DND-41 (cell line): ENCODE data around the gene MALRD1.

ENCODE experiments used
- ATAC-seq: fragments of 200-7000 bp; cut with Tn5 transposase; 3 replicates; pipeline ENCODE4 v1.9.1; 2021; ENCODE audit warnings: low read depth; ENCODE audit not compliant: insufficient read depth
- DNase-seq: peaks from one replicate; pipeline ENCODE4 v3.0.0-alpha.2; 2020
- H2AFZ ChIP-seq: 2 replicates; pipeline ENCODE4 v1.6.0; 2012; ENCODE audit warnings: low read depth, low read length
- H3K27ac ChIP-seq: 2 replicates; pipeline ENCODE4 v1.5.1; 2012; ENCODE audit warnings: low read length, inconsistent platforms
- H3K27me3 ChIP-seq: fragments of 200-600 bp; sonication (generic); 2 replicates; pipeline ENCODE4 v1.6.0; 2012; ENCODE audit warnings: low read length, mild to moderate bottlenecking, inconsistent platforms; ENCODE audit not compliant: insufficient read depth, poor library complexity
- H3K36me3 ChIP-seq: 2 replicates; pipeline ENCODE4 v1.5.1; 2012; ENCODE audit warnings: low read length, inconsistent platforms; ENCODE audit not compliant: insufficient read depth
- H3K4me1 ChIP-seq: 2 replicates; pipeline ENCODE4 v1.5.1; 2012; ENCODE audit warnings: mild to moderate bottlenecking, low read length; ENCODE audit not compliant: insufficient read depth
- H3K4me2 ChIP-seq: 2 replicates; pipeline ENCODE4 v1.6.0; 2012; ENCODE audit warnings: mild to moderate bottlenecking, moderate library complexity, low read length, inconsistent platforms; ENCODE audit not compliant: insufficient read depth
- H3K4me3 ChIP-seq, 2 experiments: fragments of 200-600 bp in 1 of 2; shearing (Covaris generic) in 1 of 2; 2 replicates each; pipeline ENCODE4 v1.5.1; 2012 to 2016; ENCODE audit warnings: inconsistent platforms in 2 of 2, low read length in 2 of 2, mild to moderate bottlenecking in 2 of 2, low read depth in 1 of 2, moderate library complexity in 1 of 2
- H3K79me2 ChIP-seq: 2 replicates; pipeline ENCODE4 v1.6.0; 2012; ENCODE audit warnings: low read length, inconsistent platforms; ENCODE audit not compliant: insufficient read depth
- H3K9ac ChIP-seq: 2 replicates; pipeline ENCODE4 v1.6.0; 2012; ENCODE audit warnings: low read depth, mild to moderate bottlenecking, inconsistent platforms, low read length, moderate library complexity
- H3K9me3 ChIP-seq: 2 replicates; pipeline ENCODE4 v1.5.1; 2012; ENCODE audit warnings: low read length, moderate library complexity, mild to moderate bottlenecking, inconsistent platforms; ENCODE audit not compliant: insufficient read depth, severe bottlenecking
- H4K20me1 ChIP-seq: 2 replicates; pipeline ENCODE4 v1.6.0; 2012; ENCODE audit warnings: low read length; ENCODE audit not compliant: insufficient read depth
- CTCF ChIP-seq: IDR thresholded peaks from 2 replicates; pipeline ENCODE4 v1.5.1; 2012; ENCODE audit warnings: borderline replicate concordance, low read length, moderate library complexity, mild to moderate bottlenecking; ENCODE audit not compliant: poor library complexity, severe bottlenecking; ENCODE audit errors: extremely low read depth
- EZH2 ChIP-seq: IDR thresholded peaks from 3 replicates; pipeline ENCODE4 v1.6.1; 2012; ENCODE audit warnings: borderline replicate concordance, low read depth, mild to moderate bottlenecking, moderate library complexity, low read length, inconsistent platforms; ENCODE audit not compliant: severe bottlenecking

Gene MALRD1

GRCh38 chr10:19367176-19367575 lies 318.6 kb downstream of the MALRD1 start:
- TF ChIP-seq CTCF (no peak), EZH2 (no peak)
- no peak overlapping the region for H3K9ac ChIP-seq
- H3K4me1 ChIP-seq = no peaks in the 10 kb centered on the region
- H3K4me3 ChIP-seq = no peak overlapping the region
- no peak for ATAC-seq
- H3K27me3 ChIP-seq = no peaks in the 10 kb centered on the region
- no peaks in the 10 kb centered on the region for H4K20me1 ChIP-seq
- no peaks in the 10 kb centered on the region for H3K79me2 ChIP-seq
- H3K27ac ChIP-seq = no peak overlapping the region
- no peak for DNase-seq
- H3K9me3 ChIP-seq = no peaks in the 10 kb centered on the region
- no peak overlapping the region for H3K4me2 ChIP-seq
- H2AFZ ChIP-seq = no peak overlapping the region
- H3K36me3 ChIP-seq = no peaks in the 10 kb centered on the region

GRCh38 chr10:19373988-19374387 lies 325.4 kb downstream of the MALRD1 start:
- no peaks in the 10 kb centered on the region for H3K9me3 ChIP-seq
- ATAC-seq = no peak
- no peak overlapping the region for H3K4me3 ChIP-seq
- no peaks in the 10 kb centered on the region for H3K27me3 ChIP-seq
- no peaks in the 10 kb centered on the region for H3K36me3 ChIP-seq
- no peak for DNase-seq
- no peak overlapping the region for H3K9ac ChIP-seq
- no peak overlapping the region for H3K27ac ChIP-seq
- no peak overlapping the region for H2AFZ ChIP-seq
- H3K4me1 ChIP-seq = no peaks in the 10 kb centered on the region
- no peak overlapping the region for H3K4me2 ChIP-seq
- H3K79me2 ChIP-seq = no peaks in the 10 kb centered on the region
- no peak for TF ChIP-seq EZH2
- no peak for TF ChIP-seq CTCF
- H4K20me1 ChIP-seq = no peaks in the 10 kb centered on the region

- Histone ChIP-seq H3K4me1 (no peaks in the 10 kb centered on the region), H3K36me3 (no peaks in the 10 kb centered on the region), H4K20me1 (no peaks in the 10 kb centered on the region), H3K4me2 (no peak overlapping the region), H3K9me3 (no peaks in the 10 kb centered on the region), H3K9ac (no peak overlapping the region), H3K27me3 (no peaks in the 10 kb centered on the region), H3K4me3 (no peak overlapping the region), H2AFZ (no peak overlapping the region), H3K79me2 (no peaks in the 10 kb centered on the region), H3K27ac (no peak overlapping the region)
- TF ChIP-seq EZH2 = no peak
- TF ChIP-seq CTCF = no peak
- ATAC-seq (no peak), DNase-seq (no peak)
Measured at GRCh38 chr10:19385846-19386450, 337.3 kb downstream of the MALRD1 start.
